Psoas muscle (tissue), 8 donors: ENCODE data around the gene TMEM108. TPM values are rescaled to one million over a fixed set of nuclear protein-coding genes. Genes with fewer than 3 reads are reported as not detected.

ENCODE experiments used
- ATAC-seq, 4 donors: fragments of 200-7000 bp; cut with Tn5 transposase; one replicate each; pipeline ENCODE4 v1.9.1; 2020; ENCODE audit warnings: moderate library complexity in 3 of 4, mild to moderate bottlenecking in 2 of 4
- DNase-seq, 2 donors: peaks; one replicate each; pipeline ENCODE4 v3.0.0-alpha.2; 2020
- H3K27ac ChIP-seq: fragments of 200-600 bp; one replicate; pipeline ENCODE4 v1.8.0; 2022
- H3K27me3 ChIP-seq, 3 donors: fragments of 200-600 bp in 1 of 3; one replicate each; pipeline versions ENCODE4 v1.6.1 to v1.8.0; 2013 to 2022; ENCODE audit warnings: low read length in 2 of 3, mild to moderate bottlenecking in 2 of 3, moderate library complexity in 1 of 3; ENCODE audit not compliant: insufficient read depth in 3 of 3
- H3K36me3 ChIP-seq, 2 donors: fragments of 200-600 bp in 1 of 2; one replicate each; pipeline versions ENCODE4 v1.6.1 to v1.8.0; 2013 to 2022; ENCODE audit warnings: low read depth in 1 of 2, mild to moderate bottlenecking in 1 of 2, moderate library complexity in 1 of 2; ENCODE audit not compliant: insufficient read depth in 1 of 2
- H3K4me1 ChIP-seq: fragments of 200-600 bp; one replicate; pipeline ENCODE4 v1.8.0; 2022
- H3K4me3 ChIP-seq: fragments of 200-600 bp; one replicate; pipeline ENCODE4 v1.8.0; 2022; ENCODE audit warnings: mild to moderate bottlenecking
- H3K9me3 ChIP-seq: fragments of 200-600 bp; one replicate; pipeline ENCODE4 v1.8.0; 2022
- WGBS, 3 donors: extraction: QIAGEN DNeasy Blood & Tissue Kit; methylation state at CpG; one replicate each; pipeline versions ENCODE4 v1.1.6 to v1.1.7; 2013; 5-methylcytosine and 5-hydroxymethylcytosine counted together
- intact Hi-C, 2 donors: fragments of 100-400 bp; cut with DNase I; formaldehyde crosslinking; loops; one replicate each; pipeline versions ENCODE4 v1.11.0 to v1.14.2; 2022
- polyA plus RNA-seq, 3 donors: library from polyadenylated mRNA; stranded (reverse); fragments of 200-250 nt; gene quantifications; one replicate each; pipeline ENCODE4 v1.2.3, GENCODE V29; 2013
- total RNA-seq, 4 donors: library from RNA; stranded (reverse); fragmentation: NEBNext Ultra II Directional in 2 of 4; extraction: Animal tissue kit (Norgen Biotek cat#: 25700) in 2 of 4; gene quantifications; one replicate each; pipeline versions ENCODE4 v1.2.1 to v1.2.4, GENCODE V29; 2021 to 2023
- TF ChIP-seq, protein P1 (sequence below): fragments of 200-600 bp; IDR thresholded peaks from one replicate; pipeline ENCODE4 v1.8.0; 2022; ENCODE audit warnings: antibody characterized with exemption
- donor health status: healthy with polysubstance abuse.
- donor health status: DM: no; HTN: no; CAD: no; lungs with moderate emphysema.
- donor health status: Bipolar disorder and iron deficiency.
- donor health status: healthy.
- donor health status: DM: yes; HTN: yes; CAD: no.
- donor health status: DM: no; HTN: no; CAD: no.
- donor health status: DM: no; HTN: no; CAD: no.
- donor health status: DM: yes; HTN: yes; CAD: no.

Gene TMEM108
- total and polyA plus RNA-seq, 7 donors, result 2.4 to 10.5 (median 6.5) TPM

DNA sequence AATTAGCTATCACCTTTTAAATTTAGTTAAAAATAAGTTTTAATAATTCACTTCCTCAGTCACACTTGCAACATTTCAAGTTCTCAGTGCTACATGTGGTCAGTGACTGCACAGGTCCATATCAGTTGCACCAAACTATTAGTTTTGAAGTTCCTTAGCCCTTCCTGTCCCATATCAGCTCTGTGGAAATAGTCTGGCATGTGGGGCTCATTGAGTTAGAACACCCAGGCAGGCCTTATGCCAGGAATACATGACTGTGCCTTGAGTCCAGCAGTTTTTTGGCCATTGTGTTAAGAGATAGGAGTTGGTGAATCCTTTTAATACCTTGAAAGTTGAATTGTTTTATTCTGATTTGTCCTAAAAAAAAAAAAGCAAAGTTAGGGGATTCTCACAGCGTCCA, 207.9 kb downstream of the TMEM108 start:
- H3K27me3 ChIP-seq, result no peaks in the 10 kb centered on the region
- intact Hi-C loops, result no loop called here
- TF ChIP-seq, protein P1, sequence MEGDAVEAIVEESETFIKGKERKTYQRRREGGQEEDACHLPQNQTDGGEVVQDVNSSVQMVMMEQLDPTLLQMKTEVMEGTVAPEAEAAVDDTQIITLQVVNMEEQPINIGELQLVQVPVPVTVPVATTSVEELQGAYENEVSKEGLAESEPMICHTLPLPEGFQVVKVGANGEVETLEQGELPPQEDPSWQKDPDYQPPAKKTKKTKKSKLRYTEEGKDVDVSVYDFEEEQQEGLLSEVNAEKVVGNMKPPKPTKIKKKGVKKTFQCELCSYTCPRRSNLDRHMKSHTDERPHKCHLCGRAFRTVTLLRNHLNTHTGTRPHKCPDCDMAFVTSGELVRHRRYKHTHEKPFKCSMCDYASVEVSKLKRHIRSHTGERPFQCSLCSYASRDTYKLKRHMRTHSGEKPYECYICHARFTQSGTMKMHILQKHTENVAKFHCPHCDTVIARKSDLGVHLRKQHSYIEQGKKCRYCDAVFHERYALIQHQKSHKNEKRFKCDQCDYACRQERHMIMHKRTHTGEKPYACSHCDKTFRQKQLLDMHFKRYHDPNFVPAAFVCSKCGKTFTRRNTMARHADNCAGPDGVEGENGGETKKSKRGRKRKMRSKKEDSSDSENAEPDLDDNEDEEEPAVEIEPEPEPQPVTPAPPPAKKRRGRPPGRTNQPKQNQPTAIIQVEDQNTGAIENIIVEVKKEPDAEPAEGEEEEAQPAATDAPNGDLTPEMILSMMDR, result no peak
- WGBS, 3 donors, result 81 to 100% (median 90%) methylated on average over 1 of the region's 1 CpG
- H3K9me3 ChIP-seq, result no peaks in the 10 kb centered on the region
- H3K4me3 ChIP-seq, result no peak overlapping the region
- ATAC-seq (peak in 2 of 4 donors; percentile 38 to 41), DNase-seq (no peak)
- peaks cover 4% of the 10 kb centered on the region for H3K4me1 ChIP-seq
- no peaks in the 10 kb centered on the region for H3K36me3 ChIP-seq
- H3K27ac ChIP-seq, result no peak overlapping the region

DNA sequence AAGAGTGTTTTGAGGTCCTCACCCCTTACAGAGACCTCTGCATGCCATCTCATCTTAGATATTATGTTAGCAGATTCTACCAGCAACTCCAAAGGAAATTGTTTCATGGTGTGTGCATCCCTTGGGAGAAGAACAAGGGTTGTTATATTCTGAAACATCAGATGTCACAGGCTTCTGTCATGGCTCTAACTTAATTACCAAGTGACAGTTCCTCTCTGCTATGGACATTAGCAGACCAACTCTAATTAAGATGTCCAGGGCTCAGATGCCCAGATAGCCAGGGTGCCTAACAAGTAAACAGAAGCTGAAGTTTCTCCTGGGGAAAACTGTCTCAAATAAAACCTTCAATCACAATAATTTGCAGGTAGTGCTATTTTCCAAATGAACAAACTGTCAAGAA, 208.6 kb downstream of the TMEM108 start:
- no peaks in the 10 kb centered on the region for H3K9me3 ChIP-seq
- no peak for ATAC-seq
- DNase-seq, result no peak
- no peak overlapping the region for H3K4me3 ChIP-seq
- H3K27ac ChIP-seq, result no peak overlapping the region
- no peaks in the 10 kb centered on the region for H3K27me3 ChIP-seq
- H3K4me1 ChIP-seq, result peaks cover 4% of the 10 kb centered on the region
- intact Hi-C loops, result no loop called here
- H3K36me3 ChIP-seq, result no peaks in the 10 kb centered on the region
- TF ChIP-seq, protein P1, result no peak

DNA sequence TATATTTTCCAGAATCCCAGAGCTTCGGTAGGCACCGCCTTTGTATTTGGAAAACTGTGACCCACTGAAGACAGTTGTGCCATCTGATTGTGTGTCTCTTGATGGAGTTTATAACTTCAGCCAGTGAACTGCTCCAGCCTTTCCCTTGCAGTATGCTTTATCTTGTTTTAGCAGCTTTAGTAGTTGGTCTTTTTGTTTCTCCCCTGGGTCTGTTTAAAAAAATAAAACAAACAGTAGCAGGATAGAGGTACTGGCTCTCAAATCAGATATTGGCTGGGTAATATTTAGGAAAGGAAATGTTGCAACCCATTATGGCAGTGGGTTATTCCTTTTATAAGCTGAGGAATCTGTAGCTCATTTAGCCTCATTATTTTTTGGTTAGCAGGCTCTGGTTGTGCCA, 210.2 kb downstream of the TMEM108 start:
- Histone ChIP-seq H3K27ac (no peak overlapping the region), H3K4me1 (peaks cover 4% of the 10 kb centered on the region), H3K9me3 (no peaks in the 10 kb centered on the region), H3K36me3 (no peaks in the 10 kb centered on the region), H3K27me3 (no peaks in the 10 kb centered on the region), H3K4me3 (no peak overlapping the region)
- WGBS, 3 donors, result 69 to 77% (median 72%) methylated on average over 2 of the region's 2 CpGs
- intact Hi-C loops, result no loop called here
- TF ChIP-seq, protein P1, result no peak
- DNase-seq, result no peak
- no peak for ATAC-seq

DNA sequence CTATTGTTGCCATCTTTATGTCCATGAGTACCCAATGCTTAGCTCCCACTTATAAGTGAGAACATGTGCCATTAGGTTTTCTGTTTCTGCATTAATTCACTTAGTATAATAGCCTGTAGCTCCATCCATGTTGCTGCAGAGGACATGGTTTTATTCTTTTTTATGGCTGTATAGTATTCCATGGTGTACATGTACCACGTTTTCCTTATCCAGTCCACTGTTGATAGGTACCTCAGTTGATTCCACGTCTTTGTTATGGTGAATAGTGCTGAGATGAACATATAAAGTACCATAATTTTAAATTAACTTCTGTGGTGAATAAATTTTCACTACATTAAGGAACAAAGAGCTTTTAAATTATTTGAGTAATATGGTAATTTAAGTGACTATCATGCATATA, 211.3 kb downstream of the TMEM108 start:
- no peaks in the 10 kb centered on the region for H3K9me3 ChIP-seq
- H3K4me1 ChIP-seq, result peaks cover 4% of the 10 kb centered on the region
- no peaks in the 10 kb centered on the region for H3K36me3 ChIP-seq
- ATAC-seq (no peak), DNase-seq (no peak)
- no peak overlapping the region for H3K27ac ChIP-seq
- 74 to 78% (median 76%) methylated on average over 2 of the region's 2 CpGs for WGBS, 3 donors
- intact Hi-C loops, result no loop called here
- H3K4me3 ChIP-seq, result no peak overlapping the region
- TF ChIP-seq, protein P1, result no peak
- no peaks in the 10 kb centered on the region for H3K27me3 ChIP-seq

DNA sequence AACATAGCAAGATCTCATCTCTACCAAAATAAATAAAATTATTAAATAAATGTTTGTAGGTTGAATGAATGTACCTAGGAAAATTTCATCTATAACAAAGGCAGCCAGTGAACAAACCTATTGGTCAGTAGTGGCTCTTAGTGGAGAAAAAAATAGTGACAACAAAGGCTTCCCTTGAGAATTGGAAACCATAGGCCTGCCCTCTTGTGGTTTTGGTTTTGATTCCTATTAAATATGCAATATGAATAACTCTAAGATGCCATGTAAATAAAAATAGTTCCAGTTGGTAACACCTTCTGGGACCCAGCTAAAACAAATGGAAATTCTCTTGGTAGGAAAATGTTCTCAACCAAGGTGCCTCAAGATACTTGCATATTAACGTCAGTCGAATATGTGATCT, 216.0 kb downstream of the TMEM108 start:
- H3K9me3 ChIP-seq, result no peaks in the 10 kb centered on the region
- intact Hi-C loops, result no loop called here
- 95 to 100% (median 99%) methylated on average over 2 of the region's 2 CpGs for WGBS, 3 donors
- TF ChIP-seq, protein P1, result no peak
- no peaks in the 10 kb centered on the region for H3K36me3 ChIP-seq
- no peak for DNase-seq
- no peak for ATAC-seq
- no peaks in the 10 kb centered on the region for H3K27me3 ChIP-seq
- no peak overlapping the region for H3K4me3 ChIP-seq
- no peak overlapping the region for H3K27ac ChIP-seq
- no peaks in the 10 kb centered on the region for H3K4me1 ChIP-seq
